ENCODE measurements around the gene AFAP1L1. TPM values are rescaled to one million over a fixed set of nuclear protein-coding genes. Genes with fewer than 3 reads are reported as not detected.
A peak's percentile ranks its signal among the peaks of the same experiment; 100 is the strongest.
"Not testable (repeated sequence)": the region's sequence is repeated elsewhere in the genome, so short reads cannot be mapped to it uniquely, and the experiment has no call there.

Gene AFAP1L1
- total and polyA plus RNA-seq, 4 donors = 2.1 to 11.6 (median 4.0) TPM

GRCh38 chr5:149268928-149269557, 2.6 kb upstream of the AFAP1L1 start:
- Histone ChIP-seq H3K36me3 (ENCODE audit: control insufficient read depth in 4 of 4, insufficient read depth in 3 of 4, low read depth in 1 of 4, low read length in 3 of 4) (no peaks in the 10 kb centered on the region), H3K4me3 (ENCODE audit: low read depth in 1 of 3, low read length in 3 of 3) (no peak overlapping the region), H3K27me3 (ENCODE audit: control insufficient read depth in 4 of 4, insufficient read depth in 4 of 4, low read length in 3 of 4) (no peaks in the 10 kb centered on the region), H3K4me1 (ENCODE audit: control insufficient read depth in 4 of 4, insufficient read depth in 4 of 4, low read length in 3 of 4) (peaks cover 0 to 13% (median 9%) of the 10 kb centered on the region in 4 donors), H3K27ac (ENCODE audit: low read depth in 1 of 2, low read length in 2 of 2) (no peak overlapping the region), H3K9me3 (ENCODE audit: control insufficient read depth in 4 of 4, low read length in 3 of 4) (peaks cover 0 to 3% (median 0%) of the 10 kb centered on the region in 4 donors), H3K9ac (ENCODE audit: low read depth in 1 of 2, low read length in 2 of 2) (no peak overlapping the region)
- WGBS = 57% methylated on average over 6 of the region's 6 CpGs
- peak; percentile 82 to 86 for TF ChIP-seq RAD21 (IDR thresholded peaks at IDR 0.05)
- TF ChIP-seq, protein P1, sequence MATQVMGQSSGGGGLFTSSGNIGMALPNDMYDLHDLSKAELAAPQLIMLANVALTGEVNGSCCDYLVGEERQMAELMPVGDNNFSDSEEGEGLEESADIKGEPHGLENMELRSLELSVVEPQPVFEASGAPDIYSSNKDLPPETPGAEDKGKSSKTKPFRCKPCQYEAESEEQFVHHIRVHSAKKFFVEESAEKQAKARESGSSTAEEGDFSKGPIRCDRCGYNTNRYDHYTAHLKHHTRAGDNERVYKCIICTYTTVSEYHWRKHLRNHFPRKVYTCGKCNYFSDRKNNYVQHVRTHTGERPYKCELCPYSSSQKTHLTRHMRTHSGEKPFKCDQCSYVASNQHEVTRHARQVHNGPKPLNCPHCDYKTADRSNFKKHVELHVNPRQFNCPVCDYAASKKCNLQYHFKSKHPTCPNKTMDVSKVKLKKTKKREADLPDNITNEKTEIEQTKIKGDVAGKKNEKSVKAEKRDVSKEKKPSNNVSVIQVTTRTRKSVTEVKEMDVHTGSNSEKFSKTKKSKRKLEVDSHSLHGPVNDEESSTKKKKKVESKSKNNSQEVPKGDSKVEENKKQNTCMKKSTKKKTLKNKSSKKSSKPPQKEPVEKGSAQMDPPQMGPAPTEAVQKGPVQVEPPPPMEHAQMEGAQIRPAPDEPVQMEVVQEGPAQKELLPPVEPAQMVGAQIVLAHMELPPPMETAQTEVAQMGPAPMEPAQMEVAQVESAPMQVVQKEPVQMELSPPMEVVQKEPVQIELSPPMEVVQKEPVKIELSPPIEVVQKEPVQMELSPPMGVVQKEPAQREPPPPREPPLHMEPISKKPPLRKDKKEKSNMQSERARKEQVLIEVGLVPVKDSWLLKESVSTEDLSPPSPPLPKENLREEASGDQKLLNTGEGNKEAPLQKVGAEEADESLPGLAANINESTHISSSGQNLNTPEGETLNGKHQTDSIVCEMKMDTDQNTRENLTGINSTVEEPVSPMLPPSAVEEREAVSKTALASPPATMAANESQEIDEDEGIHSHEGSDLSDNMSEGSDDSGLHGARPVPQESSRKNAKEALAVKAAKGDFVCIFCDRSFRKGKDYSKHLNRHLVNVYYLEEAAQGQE (IDR thresholded peaks at IDR 0.05) = no peak
- TF ChIP-seq YY1 (IDR thresholded peaks at IDR 0.05) = no peak
- TF ChIP-seq CTCF (IDR thresholded peaks at IDR 0.05; ENCODE audit: low read depth, low read length, missing input control) = peak; percentile 79
- no peak for DNase-seq (ENCODE audit: low spot score)

- H3K4me1 ChIP-seq (ENCODE audit: control insufficient read depth in 4 of 4, insufficient read depth in 4 of 4, low read length in 3 of 4) = peaks cover 0 to 13% (median 7%) of the 10 kb centered on the region in 4 donors
- TF ChIP-seq NR2F2 (IDR thresholded peaks at IDR 0.05) = no peak
- no peak for TF ChIP-seq MAX (IDR thresholded peaks at IDR 0.05)
- no peak for TF ChIP-seq JUND (IDR thresholded peaks at IDR 0.05)
- TF ChIP-seq, protein P1 (IDR thresholded peaks at IDR 0.05) = no peak
- no peak for TF ChIP-seq GABPA (IDR thresholded peaks at IDR 0.05 in 1 of 2, conservative IDR thresholded peaks at IDR 0.05 in 1 of 2)
- no peak for TF ChIP-seq TAF1 (conservative IDR thresholded peaks at IDR 0.05)
- no peak for TF ChIP-seq RAD21 (IDR thresholded peaks at IDR 0.05)
- TF ChIP-seq YY1 (IDR thresholded peaks at IDR 0.05) = no peak
- TF ChIP-seq HNF4A (conservative IDR thresholded peaks at IDR 0.05) = no peak
- H3K4me3 ChIP-seq (ENCODE audit: low read depth in 1 of 3, low read length in 3 of 3) = peak overlapping the region; percentile 44 to 76 (median 72)
- H3K27ac ChIP-seq (ENCODE audit: low read depth in 1 of 2, low read length in 2 of 2) = peak overlapping the region; percentile 46 to 73
- no peaks in the 10 kb centered on the region for H3K27me3 ChIP-seq (ENCODE audit: control insufficient read depth in 4 of 4, insufficient read depth in 4 of 4, low read length in 3 of 4)
- H3K9me3 ChIP-seq (ENCODE audit: control insufficient read depth in 4 of 4, low read length in 3 of 4) = peaks cover 0 to 3% (median 0%) of the 10 kb centered on the region in 4 donors
- WGBS = 3% methylated on average over 40 of the region's 40 CpGs
- H3K9ac ChIP-seq (ENCODE audit: low read depth in 1 of 2, low read length in 2 of 2) = no peak overlapping the region
- peak; percentile 36 for DNase-seq (ENCODE audit: low spot score)
- no peaks in the 10 kb centered on the region for H3K36me3 ChIP-seq (ENCODE audit: control insufficient read depth in 4 of 4, insufficient read depth in 3 of 4, low read depth in 1 of 4, low read length in 3 of 4)
Measured at GRCh38 chr5:149271195-149271715, 404 bp upstream of the AFAP1L1 start.

GRCh38 chr5:149272781-149273180, 1.1 kb downstream of the AFAP1L1 start:
- 64% methylated on average over 16 of the region's 16 CpGs for WGBS
- not testable (repeated sequence) for H3K27me3 ChIP-seq (ENCODE audit: control insufficient read depth in 4 of 4, insufficient read depth in 4 of 4, low read length in 3 of 4); H3K9me3 ChIP-seq (ENCODE audit: control insufficient read depth in 4 of 4, low read length in 3 of 4); H3K36me3 ChIP-seq (ENCODE audit: control insufficient read depth in 4 of 4, insufficient read depth in 3 of 4, low read depth in 1 of 4, low read length in 3 of 4); DNase-seq (ENCODE audit: low spot score)
- H3K9ac ChIP-seq (ENCODE audit: low read depth in 1 of 2, low read length in 2 of 2) = peak overlapping the region in 1 of 2 donors; percentile 20
- H3K4me3 ChIP-seq (ENCODE audit: low read depth in 1 of 3, low read length in 3 of 3) = peak overlapping the region in 1 of 3 donors; percentile 72
- H3K4me1 ChIP-seq (ENCODE audit: control insufficient read depth in 4 of 4, insufficient read depth in 4 of 4, low read length in 3 of 4) = peaks cover 0 to 13% (median 7%) of the 10 kb centered on the region in 4 donors
- peak overlapping the region in 1 of 2 donors; percentile 41 for H3K27ac ChIP-seq (ENCODE audit: low read depth in 1 of 2, low read length in 2 of 2)

Data from liver (tissue), 9 donors.